CD14-positive monocyte (primary cell): ENCODE measurements around the gene ETV2. TPM values are rescaled to one million over a fixed set of nuclear protein-coding genes. Genes with fewer than 3 reads are reported as not detected.

Experiments
- DNase-seq, 3 donors: peaks; one replicate each; pipeline ENCODE4 v3.0.0-alpha.2; 2011 to 2022
- H2AFZ ChIP-seq: 2 replicates; pipeline ENCODE4 v1.6.0; 2012; ENCODE audit warnings: mild to moderate bottlenecking, low read depth, low read length, inconsistent platforms; ENCODE audit not compliant: insufficient read depth, poor library complexity, severe bottlenecking
- H3K27ac ChIP-seq, 2 donors: 1 replicate in 1 of 2; 2 replicates in 1 of 2; pipeline ENCODE4 v1.5.1; 2012 to 2013; ENCODE audit warnings: low read length in 2 of 2, control low read depth in 1 of 2, inconsistent platforms in 1 of 2, low read depth in 1 of 2, mild to moderate bottlenecking in 1 of 2
- H3K27me3 ChIP-seq, 2 donors: one replicate each; pipeline versions ENCODE4 v1.6.0 to v1.6.1; 2011 to 2013; ENCODE audit warnings: low read length in 2 of 2; ENCODE audit not compliant: control insufficient read depth in 2 of 2, insufficient read depth in 2 of 2
- H3K36me3 ChIP-seq, 2 donors: replicated peaks in 1 of 2; 1 replicate in 1 of 2; 2 replicates in 1 of 2; pipeline versions ENCODE4 v1.5.1 to v1.6.1; 2012 to 2013; ENCODE audit warnings: low read length in 2 of 2, control low read depth in 1 of 2, inconsistent platforms in 1 of 2, mild to moderate bottlenecking in 1 of 2; ENCODE audit not compliant: insufficient read depth in 2 of 2, control insufficient read depth in 1 of 2
- H3K4me1 ChIP-seq, 2 donors: 1 replicate in 1 of 2; 2 replicates in 1 of 2; pipeline versions ENCODE4 v1.5.1 to v1.6.1; 2012 to 2013; ENCODE audit warnings: low read length in 2 of 2, control low read depth in 1 of 2, inconsistent platforms in 1 of 2, mild to moderate bottlenecking in 1 of 2, moderate library complexity in 1 of 2; ENCODE audit not compliant: insufficient read depth in 2 of 2, control insufficient read depth in 1 of 2
- H3K4me2 ChIP-seq: replicated peaks from 2 replicates; pipeline ENCODE3; 2012; ENCODE audit warnings: low read length, moderate library complexity, mild to moderate bottlenecking; ENCODE audit not compliant: poor library complexity, severe bottlenecking; ENCODE audit errors: extremely low read depth
- H3K4me3 ChIP-seq, 3 experiments: fragments of 200-600 bp in 1 of 3; sonication (generic) in 1 of 3; replicated peaks in 1 of 3; 1 replicate in 2 of 3; 2 replicates in 1 of 3; pipeline ENCODE4 v1.5.1; 2011 to 2013; ENCODE audit warnings: low read length in 3 of 3, mild to moderate bottlenecking in 3 of 3, control low read depth in 2 of 3, low read depth in 2 of 3, inconsistent platforms in 1 of 3, moderate library complexity in 1 of 3
- H3K79me2 ChIP-seq: 2 replicates; pipeline ENCODE4 v1.6.0; 2012; ENCODE audit warnings: mild to moderate bottlenecking, control low read depth, inconsistent platforms, low read length, moderate library complexity; ENCODE audit not compliant: insufficient read depth
- H3K9ac ChIP-seq: 2 replicates; pipeline ENCODE4 v1.6.0; 2017; ENCODE audit warnings: low read length, mild to moderate bottlenecking; ENCODE audit not compliant: insufficient read depth, poor library complexity, severe bottlenecking
- H3K9me3 ChIP-seq, 2 donors: replicated peaks in 1 of 2; 1 replicate in 1 of 2; 2 replicates in 1 of 2; pipeline versions ENCODE4 v1.5.1 to v1.6.1; 2012 to 2013; ENCODE audit warnings: low read length in 2 of 2, control low read depth in 1 of 2; ENCODE audit not compliant: control insufficient read depth in 1 of 2, insufficient read depth in 1 of 2
- H4K20me1 ChIP-seq: 2 replicates; pipeline ENCODE4 v1.6.0; 2012; ENCODE audit warnings: mild to moderate bottlenecking, low read length, control low read depth, moderate library complexity; ENCODE audit not compliant: insufficient read depth
- H3K27ac Mint-ChIP-seq, 7 donors: one replicate each; pipeline ENCODE4 v1.8.0; 2020; ENCODE audit warnings: mild to moderate bottlenecking in 7 of 7, mixed read lengths in 7 of 7, moderate library complexity in 6 of 7, inconsistent platforms in 2 of 7
- H3K27me3 Mint-ChIP-seq, 3 donors: one replicate each; pipeline ENCODE4 v1.8.0; 2021 to 2022; ENCODE audit warnings: low read depth in 3 of 3, mild to moderate bottlenecking in 3 of 3, mixed read lengths in 3 of 3, moderate library complexity in 3 of 3, inconsistent platforms in 1 of 3
- H3K36me3 Mint-ChIP-seq, 2 donors: one replicate each; pipeline ENCODE4 v1.8.0; 2020; ENCODE audit warnings: mixed read lengths in 2 of 2, inconsistent platforms in 1 of 2, mild to moderate bottlenecking in 1 of 2
- H3K4me1 Mint-ChIP-seq: one replicate; pipeline ENCODE4 v1.8.0; 2020; ENCODE audit warnings: mild to moderate bottlenecking, mixed read lengths
- H3K4me3 Mint-ChIP-seq, 2 donors: one replicate each; pipeline ENCODE4 v1.8.0; 2020; ENCODE audit warnings: mild to moderate bottlenecking in 2 of 2, mixed read lengths in 2 of 2, moderate library complexity in 1 of 2
- H3K9me3 Mint-ChIP-seq, 7 donors: one replicate each; pipeline ENCODE4 v1.8.0; 2020 to 2022; ENCODE audit warnings: mixed read lengths in 7 of 7, mild to moderate bottlenecking in 6 of 7, moderate library complexity in 6 of 7, inconsistent platforms in 2 of 7
- CTCF ChIP-seq: fragments of 200-600 bp; IDR thresholded peaks from one replicate; pipeline ENCODE4 v1.8.0; 2022; ENCODE audit warnings: antibody characterized with exemption, mild to moderate bottlenecking
- WGBS: methylation state at CpG from one replicate; pipeline ENCODE4 v1.1.5; 2013; ENCODE audit warnings: missing lambda C conversion rate; ENCODE audit not compliant: insufficient coverage; 5-methylcytosine and 5-hydroxymethylcytosine counted together
- intact Hi-C, 2 donors: fragments of 100-400 bp; cut with micrococcal nuclease; formaldehyde crosslinking; loops; one replicate each; pipeline versions ENCODE4 v1.15.0 to v1.15.1; 2023
- polyA plus RNA-seq, 3 donors: library from polyadenylated mRNA; depleted of rRNA in 1 of 3; unstranded in 2 of 3; stranded (reverse) in 1 of 3; fragments of 300-500 nt in 2 of 3; fragments of >200 nt in 1 of 3; fragmentation: Illumina TruSeq in 2 of 3; gene quantifications; 1 replicate in 2 of 3; 2 replicates in 1 of 3; pipeline ENCODE4 v1.2.3, GENCODE V29; 2012 to 2021

Gene ETV2
- polyA plus RNA-seq, 3 donors, result 0.17 to 0.93 (median 0.82) TPM

- Mint-ChIP-seq H3K36me3 (peaks cover 1 to 6% of the 10 kb centered on the region in 2 donors), H3K27ac (no peak overlapping the region), H3K4me1 (peaks cover 27% of the 10 kb centered on the region), H3K4me3 (peak overlapping the region; percentile 84 to 94), H3K9me3 (no peaks in the 10 kb centered on the region), H3K27me3 (peaks cover 8 to 16% (median 13%) of the 10 kb centered on the region in 3 donors)
- H3K4me2 ChIP-seq, result peak overlapping the region; percentile 98
- no peak for TF ChIP-seq CTCF
- peaks cover 2 to 6% of the 10 kb centered on the region in 2 donors for H3K36me3 ChIP-seq
- H3K79me2 ChIP-seq, result no peaks in the 10 kb centered on the region
- WGBS, result 42% methylated on average over 9 of the region's 15 CpGs
- intact Hi-C loops, result loop anchor here in 1 of 2 donors (10.0 kb wide), 1 partner anchor 102 kb away; the partner anchor contains the start of genes IGFLR1, LIN37, PSENEN and U2AF1L4
- DNase-seq, result no peak
- H2AFZ ChIP-seq, result peak overlapping the region; percentile 97
- no peaks in the 10 kb centered on the region for H3K9me3 ChIP-seq
- H3K27ac ChIP-seq, result peak overlapping the region in 1 of 2 donors; percentile 70
- H3K9ac ChIP-seq, result peak overlapping the region; percentile 70
- peaks cover 0 to 2% of the 10 kb centered on the region in 2 donors for H3K27me3 ChIP-seq
- no peaks in the 10 kb centered on the region for H4K20me1 ChIP-seq
- peak overlapping the region; percentile 74 to 98 (median 78) for H3K4me3 ChIP-seq
- H3K4me1 ChIP-seq, result peaks cover 42 to 48% of the 10 kb centered on the region in 2 donors
These were observed 1.3 kb downstream of the ETV2 start for GRCh38 chr19:35642798-35643254.

- Histone ChIP-seq H3K27ac (peak overlapping the region; percentile 70 to 76), H2AFZ (peak overlapping the region; percentile 97), H3K9ac (peak overlapping the region; percentile 70), H4K20me1 (no peaks in the 10 kb centered on the region), H3K36me3 (no peaks in the 10 kb centered on the region), H3K4me2 (peak overlapping the region; percentile 98), H3K4me1 (peaks cover 44 to 50% of the 10 kb centered on the region in 2 donors), H3K79me2 (peaks cover 4% of the 10 kb centered on the region), H3K9me3 (no peaks in the 10 kb centered on the region), H3K27me3 (peaks cover 0 to 2% of the 10 kb centered on the region in 2 donors), H3K4me3 (peak overlapping the region; percentile 74 to 98 (median 78))
- DNase-seq, result peak; percentile 49 to 80 (median 65)
- peak overlapping the region; percentile 81 to 92 (median 91) for H3K27ac Mint-ChIP-seq
- H3K4me1 Mint-ChIP-seq, result peaks cover 28% of the 10 kb centered on the region
- peaks cover 8 to 16% (median 13%) of the 10 kb centered on the region in 3 donors for H3K27me3 Mint-ChIP-seq
- H3K4me3 Mint-ChIP-seq, result peak overlapping the region; percentile 84 to 94
- TF ChIP-seq CTCF, result no peak
- no peaks in the 10 kb centered on the region for H3K36me3 Mint-ChIP-seq
- no peaks in the 10 kb centered on the region for H3K9me3 Mint-ChIP-seq
- under 1% methylated on average over 60 of the region's 69 CpGs for whole genome bisulfite sequencing
- intact Hi-C loops, result loop anchor here (2.0 to 10.0 kb wide), 2 partner anchors 15 to 101 kb away; partner anchors contain the start of genes IGFLR1 (in 1 of the 2), LIN37 (in 1 of the 2), PSENEN (in 1 of the 2) and RBM42 (in 1 of the 2)
These were observed 2.0 kb downstream of the ETV2 start for GRCh38 chr19:35643255-35644205.
